Left renal pelvis (tissue), 4 donors: ENCODE measurements around the gene ATF7. TPM values are rescaled to one million over a fixed set of nuclear protein-coding genes. Genes with fewer than 3 reads are reported as not detected.
"Not testable (repeated sequence)": the region's sequence is repeated elsewhere in the genome, so short reads cannot be mapped to it uniquely, and the experiment has no call there.

Experiments used
- DNase-seq, 4 donors: peaks; one replicate each; pipeline ENCODE4 v3.0.0-alpha.2; 2013; ENCODE audit warnings: low read depth in 4 of 4, low spot score in 3 of 4
- polyA plus RNA-seq, 4 donors: library from polyadenylated mRNA; unstranded; fragments of 120-200 nt; gene quantifications; one replicate each; pipeline ENCODE4 v1.2.1, GENCODE V29; 2013; ENCODE audit not compliant: insufficient read length in 4 of 4

The ATF7 gene
- polyA plus RNA-seq, 4 donors = 43.1 to 70.5 (median 44.8) TPM

DNA sequence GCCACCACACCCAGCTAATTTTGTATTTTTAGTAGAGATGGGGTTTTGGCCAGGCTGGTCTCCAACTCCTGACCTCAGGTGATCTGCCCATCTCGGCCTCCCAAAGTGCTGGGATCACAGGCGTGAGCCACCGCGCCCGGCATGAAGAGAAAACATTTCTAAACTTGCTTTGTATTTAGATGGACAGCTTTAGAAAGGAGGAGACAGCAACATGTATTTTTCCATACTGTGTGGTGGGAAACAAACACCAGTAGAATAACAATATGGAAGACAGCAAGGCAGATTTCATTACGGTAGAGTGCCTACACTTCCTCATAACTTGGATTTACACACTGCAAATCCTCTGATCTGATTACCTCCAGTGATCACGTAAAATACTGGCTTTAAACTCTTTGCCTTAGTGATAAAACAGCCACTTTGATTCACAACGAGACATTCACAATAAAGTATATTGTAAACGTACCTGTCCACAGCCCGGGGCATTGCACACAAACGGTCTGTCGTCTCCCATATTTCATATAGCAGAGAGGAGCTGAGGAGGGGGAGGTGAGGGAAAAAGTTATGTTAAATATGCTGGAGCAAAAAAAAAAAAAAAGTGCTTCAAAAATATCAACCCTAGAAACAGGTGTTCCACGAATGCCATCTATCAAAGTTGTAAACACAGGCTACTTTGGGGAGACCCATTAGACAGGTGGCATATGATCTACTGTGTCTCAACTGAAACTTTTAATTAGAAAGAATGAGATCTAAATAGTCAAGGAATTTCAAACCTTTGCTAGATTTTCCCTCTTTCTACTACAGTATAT lies 25.5 kb downstream of the ATF7 start:
- DNase-seq = no peak

DNA sequence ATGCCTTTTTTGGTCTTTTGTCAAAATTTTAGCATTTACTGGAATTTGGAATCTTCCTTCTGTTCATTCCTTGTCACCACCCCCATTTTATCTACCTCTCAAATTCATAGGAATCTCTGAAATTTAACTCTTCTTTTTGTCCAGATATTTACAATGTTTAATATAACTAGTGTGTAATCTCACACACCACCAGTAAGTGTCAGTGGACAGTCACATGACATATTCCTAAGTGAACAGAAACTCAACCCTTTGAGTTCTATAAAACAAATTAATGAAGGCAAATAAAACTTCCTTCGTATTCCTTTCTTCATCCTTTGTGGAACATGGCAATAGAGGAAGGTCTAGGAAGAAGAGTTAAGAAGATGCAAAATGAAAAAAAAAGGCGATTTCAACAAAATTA lies 26.6 kb downstream of the ATF7 start:
- no peak for DNase-seq

DNA sequence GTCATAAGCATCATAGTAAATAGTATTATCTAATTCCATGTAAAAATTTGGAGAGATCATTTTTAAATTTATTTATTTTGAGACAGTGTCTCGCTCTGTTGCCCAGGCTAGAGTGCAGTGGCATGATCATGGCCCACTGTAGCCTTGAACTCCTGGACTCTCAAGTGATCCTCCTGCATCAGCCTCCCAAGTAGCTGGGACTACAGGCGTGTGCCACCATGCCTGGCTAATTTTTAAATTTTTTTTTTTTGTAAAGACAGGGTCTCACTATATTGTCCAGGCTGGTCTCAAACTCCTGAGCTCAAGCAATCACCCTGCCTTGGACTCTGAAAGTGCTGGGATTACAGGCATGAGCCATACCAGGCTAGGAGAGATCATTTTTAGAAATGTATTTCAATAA lies 27.2 kb downstream of the ATF7 start:
- not testable (repeated sequence) for DNase-seq

DNA sequence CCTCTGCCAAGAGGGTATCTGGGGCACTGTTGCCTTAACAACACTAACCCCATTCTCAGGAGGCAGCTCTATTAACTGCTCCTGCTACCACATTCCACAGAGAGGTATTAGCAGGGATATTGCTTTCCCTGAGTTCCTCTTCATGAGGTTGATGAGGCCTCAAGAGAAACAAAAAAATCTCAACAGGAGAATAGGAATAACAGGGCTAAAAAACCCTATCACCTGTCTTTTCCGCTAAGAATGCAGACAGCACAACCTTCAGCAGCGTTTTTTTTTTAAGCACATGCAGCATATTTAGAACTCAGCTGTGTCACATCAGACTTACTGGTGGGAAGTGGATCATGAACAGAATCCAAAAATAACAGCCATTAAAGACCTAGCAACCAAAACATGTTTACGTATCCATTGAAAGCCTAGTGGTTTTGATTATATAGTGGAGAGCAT lies 29.2 kb downstream of the ATF7 start:
- DNase-seq = peak; percentile 56 to 67 (median 63)

DNA sequence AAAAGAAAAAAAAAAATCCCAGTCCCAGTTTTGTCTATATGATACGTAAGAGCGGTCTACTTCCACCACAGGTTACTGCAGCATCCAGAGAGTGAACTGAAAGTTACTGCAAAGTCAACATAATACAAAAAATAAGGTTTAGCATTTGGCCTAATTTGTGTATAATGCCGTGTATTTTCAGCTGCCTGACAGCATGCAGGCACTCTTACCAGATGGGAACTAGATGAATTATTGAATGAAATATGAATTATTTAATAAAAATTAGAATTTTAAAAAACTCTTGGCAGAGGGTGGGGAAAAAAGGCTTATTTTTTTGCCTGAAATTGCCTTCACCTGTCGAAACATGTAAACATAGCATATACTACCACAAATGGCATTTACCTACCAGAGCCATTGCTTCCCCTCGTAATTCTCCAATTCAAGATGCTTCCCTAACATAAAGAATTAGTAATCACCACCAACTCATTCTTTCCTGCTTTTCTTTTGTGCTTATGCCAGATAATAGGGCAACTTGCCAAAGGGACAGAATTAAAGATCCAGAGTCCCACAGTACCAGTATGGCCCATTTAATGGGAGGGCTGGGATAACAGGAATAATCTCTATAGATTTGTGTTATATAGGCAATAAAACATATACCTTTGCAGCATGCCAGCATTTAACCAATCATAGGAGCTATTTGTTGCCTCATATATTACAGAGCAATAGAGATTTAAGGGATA lies 31.1 kb downstream of the ATF7 start:
- no peak for DNase-seq

DNA sequence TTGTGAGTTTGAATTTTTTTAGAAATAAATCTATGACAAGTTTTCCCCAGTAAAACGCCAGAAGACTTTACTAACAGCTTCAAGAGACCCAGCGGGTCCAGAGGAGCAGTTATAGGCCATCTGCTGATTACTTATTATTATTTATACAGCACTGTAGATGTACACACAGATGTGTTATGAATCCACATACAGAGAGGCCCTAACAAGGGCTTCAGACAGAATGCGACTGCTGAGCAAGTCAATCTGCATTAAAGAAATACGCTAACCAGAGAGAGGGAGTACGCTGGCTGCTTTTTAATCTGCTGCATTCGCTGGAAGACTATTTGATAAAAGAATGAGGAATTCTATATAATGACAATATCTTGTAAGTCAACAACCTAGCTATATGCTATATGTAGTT lies 32.5 kb downstream of the ATF7 start:
- DNase-seq = no peak

DNA sequence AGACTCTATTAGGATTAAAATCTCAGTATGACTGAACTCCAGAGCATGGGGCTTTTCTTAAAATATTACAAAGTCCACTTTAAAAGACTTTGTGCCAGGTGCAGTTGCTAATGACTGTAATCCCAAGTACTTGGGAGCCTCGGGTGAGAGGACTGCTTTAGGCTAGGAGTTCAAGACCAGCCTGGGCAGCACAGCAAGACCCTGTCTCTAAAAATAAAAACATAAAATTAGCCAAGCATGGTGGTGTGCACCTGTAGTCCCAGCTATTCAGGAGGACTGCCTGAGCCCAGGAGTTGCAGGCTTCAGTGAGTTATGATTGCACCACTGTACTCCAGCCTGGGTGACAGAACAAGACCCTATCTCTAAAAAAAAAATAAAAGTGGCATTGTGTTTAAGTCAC lies 33.2 kb downstream of the ATF7 start:
- DNase-seq = no peak

DNA sequence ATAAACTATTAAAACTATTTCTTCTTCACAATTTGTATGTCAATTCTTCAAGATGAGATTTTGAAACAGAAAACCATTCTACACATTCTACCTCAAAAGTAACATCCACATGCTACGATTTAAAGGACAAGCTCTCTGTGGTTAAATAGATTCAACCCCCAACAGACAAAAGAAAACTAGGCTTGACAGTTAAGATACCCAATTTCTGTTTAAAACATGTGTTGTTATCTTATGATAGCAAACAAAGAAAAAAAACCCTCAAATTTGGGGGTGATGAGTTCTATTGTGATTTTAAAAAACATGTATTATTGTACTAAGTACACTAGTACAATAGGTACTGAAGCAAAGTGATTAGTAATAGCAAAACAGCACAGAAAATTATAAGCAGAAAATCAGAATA lies 33.8 kb downstream of the ATF7 start:
- no peak for DNase-seq

DNA sequence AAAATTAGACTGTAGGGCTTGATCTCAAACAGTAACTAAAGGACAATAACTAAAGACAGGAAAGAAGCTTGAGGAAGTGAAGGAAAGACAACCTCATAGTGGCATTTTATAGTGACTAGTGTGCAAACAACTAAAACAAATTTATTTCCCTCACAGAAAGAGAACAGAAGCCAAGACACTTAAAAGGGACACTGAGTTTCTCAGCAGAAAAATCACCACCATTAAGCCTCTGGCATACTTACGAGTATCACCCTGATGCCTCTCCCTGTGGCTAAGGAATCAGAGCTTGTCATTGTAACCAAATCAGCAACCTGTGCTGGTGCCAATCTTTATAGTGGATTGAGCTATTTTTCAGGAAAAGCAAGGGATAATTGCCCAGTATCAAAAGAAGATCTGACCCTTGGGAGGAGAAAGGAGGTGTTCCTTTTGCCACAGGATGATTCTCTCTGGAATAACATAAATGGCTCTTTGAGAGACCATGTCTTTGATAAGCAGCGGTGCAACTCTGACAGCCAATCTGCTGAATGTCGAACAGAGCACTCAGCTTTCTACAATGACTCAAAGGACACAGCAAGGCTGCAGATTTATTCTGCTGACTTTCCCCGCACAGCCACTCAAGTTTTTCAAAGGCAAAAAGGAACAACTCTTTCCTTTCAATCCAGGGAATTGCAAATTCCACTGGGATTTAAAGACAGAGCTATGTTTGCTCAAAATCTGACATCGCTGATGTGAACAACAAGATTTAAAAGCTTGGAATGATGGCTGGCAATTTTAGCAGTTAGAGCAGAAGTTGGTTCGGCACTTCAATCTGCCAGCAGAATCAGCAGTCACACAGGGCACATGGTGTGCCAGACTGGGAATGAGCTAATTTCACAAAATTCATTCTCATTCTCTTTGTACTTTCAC lies 34.6 kb downstream of the ATF7 start:
- DNase-seq = no peak

DNA sequence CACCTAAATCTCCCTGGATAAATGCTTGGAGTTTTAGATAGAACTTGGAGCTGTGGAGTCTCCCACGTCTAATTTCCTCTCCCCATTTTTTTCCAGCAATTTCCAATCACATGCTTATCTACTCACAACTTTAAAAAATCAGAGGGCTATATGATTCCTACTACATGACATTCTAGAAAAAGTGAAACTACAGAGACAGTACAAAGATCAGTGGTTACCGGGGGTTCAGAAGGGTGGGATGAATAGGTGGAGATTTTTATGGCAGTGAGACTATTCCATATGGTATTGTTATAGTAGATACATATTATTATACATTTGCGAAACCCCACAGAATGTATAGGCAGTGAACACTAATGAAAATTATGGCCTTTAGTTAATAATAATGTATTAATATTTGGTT lies 35.5 kb downstream of the ATF7 start:
- DNase-seq = no peak

DNA sequence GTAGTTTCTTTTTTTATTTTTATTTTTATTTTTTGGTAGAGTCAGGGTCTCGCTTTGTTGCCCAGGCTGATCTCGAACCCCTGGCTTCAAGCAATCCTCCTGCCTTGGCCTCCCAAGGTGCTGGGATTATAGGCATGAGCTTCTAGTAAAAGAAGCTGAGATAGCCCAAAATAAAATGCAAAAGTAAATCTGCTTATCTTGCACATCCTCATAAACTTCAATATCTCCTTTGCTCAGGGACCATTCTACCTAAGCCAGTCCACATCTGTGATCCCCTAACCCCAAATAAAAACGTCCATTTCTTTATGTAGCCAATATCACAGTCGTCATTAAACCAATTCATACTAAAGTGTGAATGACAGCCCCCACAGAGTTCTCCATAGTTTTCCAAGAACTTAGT lies 36.3 kb downstream of the ATF7 start:
- DNase-seq = no peak

DNA sequence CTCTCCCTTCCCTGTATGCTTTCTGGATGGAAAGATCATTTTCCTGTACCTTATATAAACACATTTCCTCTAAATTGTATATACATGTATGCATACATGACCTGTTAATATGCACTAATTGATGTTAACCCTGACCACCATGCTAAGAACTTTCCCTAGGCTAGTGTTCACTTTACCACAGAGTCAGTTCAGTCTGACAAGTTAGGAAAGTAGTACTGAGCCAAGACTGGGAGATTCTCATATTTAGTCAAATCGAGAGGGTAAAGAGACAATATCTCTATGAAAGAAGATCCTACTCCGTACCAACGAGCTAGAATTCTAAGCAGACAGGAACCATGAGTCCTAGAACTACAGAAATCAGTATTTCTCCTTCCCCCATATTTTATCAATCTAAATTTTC lies 36.8 kb downstream of the ATF7 start:
- DNase-seq = no peak

DNA sequence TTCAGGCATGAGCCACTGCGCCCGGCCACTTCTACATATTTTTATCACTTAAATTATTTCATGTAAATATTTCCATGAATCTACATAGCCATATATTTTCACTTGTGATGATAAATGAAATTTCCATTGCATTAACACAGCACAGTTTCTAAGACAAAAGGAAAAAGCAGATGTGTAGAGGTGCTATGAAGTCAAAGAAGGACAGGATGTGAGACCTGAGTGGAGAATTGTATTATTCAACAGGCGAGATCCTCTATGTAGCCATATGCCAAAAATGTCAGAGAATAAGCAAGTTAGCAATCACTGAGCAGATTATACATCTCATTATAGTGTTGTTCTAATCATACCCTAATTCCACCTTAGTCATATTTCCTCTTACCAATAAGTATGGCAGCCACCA lies 38.1 kb downstream of the ATF7 start:
- no peak for DNase-seq

DNA sequence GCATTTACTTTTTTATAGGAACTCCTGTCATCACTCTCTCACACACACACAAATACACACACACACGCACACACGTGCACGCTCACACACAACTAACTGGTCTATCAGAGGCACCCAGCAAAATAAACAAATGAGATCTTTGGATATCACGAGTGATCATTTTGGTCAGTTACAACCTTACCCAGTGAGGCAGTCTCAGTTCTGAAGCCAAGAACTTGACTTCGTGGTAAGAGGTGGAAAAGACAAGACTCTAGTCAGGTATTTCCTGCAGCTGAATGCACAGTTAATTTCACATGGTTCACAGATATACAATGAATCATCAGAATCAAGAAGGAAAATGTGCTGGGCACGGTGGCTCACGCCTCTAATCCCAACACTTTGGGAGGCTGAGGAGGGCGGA lies 39.4 kb downstream of the ATF7 start:
- DNase-seq = no peak

DNA sequence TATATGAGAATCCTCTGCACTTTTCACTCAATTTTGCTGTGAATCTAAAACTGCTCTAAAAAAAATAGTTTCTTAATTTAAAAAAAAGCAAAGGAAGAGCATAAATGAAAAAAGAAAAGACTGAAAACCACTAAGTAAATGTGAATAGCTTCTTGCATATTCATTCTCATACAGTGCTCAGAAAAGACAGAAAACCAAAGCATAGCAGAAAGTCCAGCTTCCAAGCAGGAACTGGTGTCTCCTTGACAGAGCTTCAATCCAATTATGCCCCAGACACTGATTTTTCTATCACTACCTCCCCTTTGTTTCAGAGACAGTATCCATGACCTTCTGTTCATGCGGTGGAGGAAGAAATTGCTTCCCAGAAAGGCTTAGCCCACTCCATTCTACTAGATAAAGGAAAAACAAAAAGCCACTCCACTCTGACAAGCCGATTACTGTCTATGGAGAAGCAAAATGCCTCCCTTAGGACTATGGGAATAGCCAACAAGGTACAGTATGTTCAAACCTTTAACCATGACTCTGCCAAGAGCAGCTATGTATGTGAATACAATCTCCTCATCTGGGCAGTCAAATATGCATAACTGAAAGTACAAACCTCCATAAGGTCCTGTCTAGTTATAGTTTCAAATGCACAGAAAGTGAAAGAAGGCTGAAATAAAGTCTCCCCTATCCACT lies 40.6 kb downstream of the ATF7 start:
- no peak for DNase-seq

DNA sequence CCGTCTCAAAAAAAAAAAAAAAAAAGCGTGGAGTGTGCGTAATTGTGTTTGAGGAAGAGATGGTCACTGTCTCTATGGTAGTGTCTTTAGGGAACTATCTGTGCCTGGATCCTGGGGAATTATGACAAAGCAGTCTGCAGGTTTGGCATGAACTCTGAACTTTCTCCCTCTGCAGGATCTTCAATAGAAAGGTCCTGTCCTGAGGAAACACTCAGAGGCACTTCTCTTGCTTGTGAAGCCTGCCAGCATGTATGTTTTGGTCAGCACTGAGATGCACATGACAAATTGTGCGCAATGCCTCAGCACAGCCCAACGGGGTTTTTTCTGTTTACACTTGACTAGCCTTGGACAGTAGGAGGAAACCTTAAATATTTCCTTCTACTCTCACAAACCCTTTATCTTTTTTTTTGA lies 46.6 kb downstream of the ATF7 start:
- no peak for DNase-seq

DNA sequence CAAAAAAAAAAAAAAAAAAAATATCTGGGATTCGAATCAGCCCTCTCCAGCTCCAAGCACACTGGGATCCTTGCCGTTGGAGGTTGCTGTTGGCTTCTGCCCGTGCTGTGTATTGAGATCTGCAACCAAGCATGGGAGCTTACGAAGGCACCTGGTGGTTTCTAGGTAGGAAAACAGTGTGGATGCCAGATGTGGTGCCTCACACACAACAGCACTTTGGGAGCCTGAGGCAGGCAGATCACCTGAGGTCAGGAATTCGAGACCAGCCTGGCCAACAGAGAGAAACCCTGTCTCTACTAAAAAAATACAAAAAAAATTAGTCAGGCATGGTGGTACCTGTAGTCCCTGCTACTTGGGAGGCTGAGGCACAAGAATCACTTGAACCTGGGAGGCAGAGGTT lies 47.4 kb downstream of the ATF7 start:
- no peak for DNase-seq

DNA sequence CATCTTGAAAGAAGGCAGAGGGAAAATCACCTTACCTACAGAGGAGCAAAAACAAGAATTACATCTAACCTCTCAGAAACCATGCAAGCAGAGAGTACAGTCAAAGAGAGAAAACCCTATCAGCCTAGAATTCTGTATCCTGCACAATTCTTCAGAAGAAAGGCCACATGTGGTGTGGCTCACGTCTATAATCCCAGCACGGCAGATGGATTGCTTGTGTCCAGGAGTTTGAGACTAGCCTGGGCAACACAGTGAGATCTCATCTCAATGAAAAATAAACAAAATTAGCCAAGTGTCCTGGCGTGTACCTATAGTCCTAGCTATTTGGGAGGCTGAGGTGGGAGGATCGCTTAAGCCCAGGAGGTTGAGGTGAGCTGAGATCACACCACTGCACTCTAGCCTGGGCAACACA lies 48.2 kb downstream of the ATF7 start:
- no peak for DNase-seq

DNA sequence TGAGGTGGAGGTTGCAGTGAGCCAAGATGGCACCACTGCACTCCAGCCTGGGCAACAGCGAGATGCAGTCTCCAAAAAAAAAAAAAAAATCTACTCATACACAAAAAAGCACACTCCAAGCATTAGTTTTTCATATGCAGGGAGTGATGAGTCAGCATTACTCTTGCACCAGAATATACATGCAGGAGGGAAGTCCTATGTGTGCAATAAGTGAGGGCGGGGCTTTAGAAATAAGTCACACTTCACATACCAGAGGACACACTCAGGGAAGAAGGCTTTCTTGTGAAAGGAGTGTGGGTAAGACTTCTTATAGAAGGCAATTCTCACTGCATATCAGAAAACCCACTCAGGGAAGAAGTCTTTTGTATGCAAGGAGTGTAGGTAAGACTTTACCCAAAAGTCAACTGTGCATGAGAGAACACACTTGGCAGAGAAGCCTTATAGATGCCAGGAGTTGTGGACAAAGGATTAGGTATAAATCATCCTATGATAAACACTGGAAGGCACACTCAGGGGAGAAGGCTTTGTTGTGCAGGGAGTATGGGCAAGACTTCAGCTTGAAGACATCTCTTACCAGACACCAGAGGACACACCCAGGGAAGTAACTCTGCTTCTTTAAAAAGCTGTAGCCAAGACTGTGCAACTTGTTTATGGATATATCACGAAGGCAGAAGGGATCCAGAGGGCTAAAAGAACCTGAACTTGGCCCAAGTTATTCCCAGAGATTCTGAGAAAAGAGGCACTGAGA lies 50.5 kb downstream of the ATF7 start:
- DNase-seq = no peak
